NOMO-1 (cell line): ENCODE measurements around the gene MAGI2.
"Not testable (repeated sequence)": the region's sequence is repeated elsewhere in the genome, so short reads cannot be mapped to it uniquely, and the experiment has no call there.

ENCODE experiments used
- DNase-seq, 2 experiments: peaks; one replicate each; lab custom pipeline; 2025; ENCODE audit not compliant: unreplicated experiment in 2 of 2; lab: John Stamatoyannopoulos, UW

The MAGI2 gene

DNA sequence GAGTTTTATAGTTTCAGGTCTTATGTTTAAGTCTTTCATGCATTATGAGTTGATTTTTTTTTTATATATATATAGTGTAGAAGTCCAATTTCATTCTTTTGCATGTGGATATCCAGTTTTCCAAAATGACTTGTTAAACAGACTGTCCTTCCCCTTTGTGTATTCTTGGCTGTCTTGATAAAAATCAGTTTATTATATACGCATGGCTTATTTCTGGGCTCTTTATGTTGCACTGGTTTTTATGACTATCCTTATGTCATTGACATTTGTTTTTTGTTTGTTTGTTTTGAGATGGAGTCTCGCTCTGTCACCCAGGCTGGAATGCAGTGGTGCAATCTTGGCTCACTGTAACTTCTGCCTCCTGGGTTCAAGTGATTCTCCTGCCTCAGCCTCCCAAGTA lies 485.9 kb downstream of the MAGI2 start:
- DNase-seq: not testable (repeated sequence)

DNA sequence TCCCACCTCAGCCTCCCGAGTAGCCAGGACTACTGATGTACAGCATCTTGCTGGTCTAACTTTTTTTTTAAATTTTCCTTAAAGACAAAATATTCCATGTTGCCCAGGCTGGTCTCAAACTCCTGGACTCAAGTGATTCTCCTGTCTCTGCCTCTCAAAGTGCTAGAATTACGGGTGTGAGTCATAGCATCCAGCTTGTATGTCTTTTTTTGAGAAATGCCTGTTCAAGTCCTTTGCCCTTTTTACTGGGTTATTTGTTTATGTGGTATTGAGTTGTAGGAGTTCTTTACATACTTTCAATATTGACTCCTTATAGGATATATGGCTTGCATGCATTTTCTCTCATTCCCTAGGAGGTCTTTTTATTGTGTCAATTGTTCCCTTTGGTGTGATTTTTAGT lies 486.4 kb downstream of the MAGI2 start:
- no peak for DNase-seq

DNA sequence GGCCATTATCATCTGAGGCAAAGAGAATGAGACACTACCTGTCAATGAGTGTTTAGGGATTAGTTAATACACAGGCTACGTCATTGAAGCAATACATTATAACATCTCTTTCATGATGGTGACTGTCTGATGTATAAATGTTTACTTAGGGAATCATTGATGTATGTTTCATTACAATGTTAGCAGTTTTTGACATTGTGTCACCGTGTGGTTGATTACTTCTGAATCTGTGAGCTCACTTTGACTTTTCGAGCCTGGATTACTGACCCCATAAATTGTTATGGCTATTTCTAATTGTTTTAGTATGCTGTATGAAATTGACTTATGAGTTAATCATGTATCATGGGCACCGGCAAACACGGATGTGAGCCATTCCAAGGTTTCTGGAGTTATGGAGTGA lies 494.0 kb downstream of the MAGI2 start:
- no peak for DNase-seq

DNA sequence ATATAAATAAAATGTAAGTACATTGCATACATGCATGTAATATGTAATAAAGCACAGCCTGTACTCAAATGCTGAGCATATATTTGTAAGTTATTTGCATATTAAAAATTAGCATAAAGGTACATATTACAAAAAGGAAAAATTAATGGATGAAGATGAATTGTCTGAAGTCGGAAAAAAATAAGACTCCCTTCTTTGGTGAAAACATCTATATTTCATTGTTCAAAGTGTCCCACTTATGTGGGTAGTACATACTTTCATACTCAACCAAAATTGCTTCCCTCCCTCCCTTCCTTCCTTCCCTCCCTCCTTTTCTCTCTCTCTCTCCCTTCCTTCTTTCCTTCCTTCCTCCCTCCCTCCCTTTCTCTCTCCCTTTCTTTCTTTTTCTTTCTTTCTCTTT lies 498.1 kb downstream of the MAGI2 start:
- no peak for DNase-seq

DNA sequence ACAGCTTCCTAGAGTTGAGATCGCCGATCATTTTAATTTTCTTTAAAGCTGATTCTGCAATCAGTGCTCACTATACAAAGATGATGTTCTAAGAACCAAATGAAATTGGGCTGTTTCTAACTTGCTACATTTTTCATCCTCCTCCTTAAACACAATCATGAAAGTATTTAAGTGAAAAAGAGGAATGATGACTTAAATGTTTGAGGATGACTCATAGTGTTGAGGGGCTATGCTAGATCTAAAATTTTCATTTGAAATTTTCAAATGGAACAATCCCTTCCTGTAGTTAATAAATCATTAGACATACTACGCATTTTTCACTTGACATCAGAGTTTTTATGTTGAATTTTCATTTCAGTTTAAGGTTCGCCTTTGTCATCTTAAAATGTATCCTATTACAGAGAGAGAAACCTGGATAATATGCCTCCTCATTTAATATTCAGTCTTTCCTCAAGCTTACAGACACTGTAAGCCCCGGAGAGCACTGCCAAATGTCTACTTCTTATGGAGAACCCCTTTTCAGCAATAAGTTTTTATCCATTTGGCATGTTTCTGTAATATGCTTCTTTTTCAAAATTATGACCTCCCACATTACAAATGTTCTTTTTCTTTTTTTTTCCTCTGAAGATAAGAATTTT lies 499.6 kb downstream of the MAGI2 start:
- DNase-seq: no peak

DNA sequence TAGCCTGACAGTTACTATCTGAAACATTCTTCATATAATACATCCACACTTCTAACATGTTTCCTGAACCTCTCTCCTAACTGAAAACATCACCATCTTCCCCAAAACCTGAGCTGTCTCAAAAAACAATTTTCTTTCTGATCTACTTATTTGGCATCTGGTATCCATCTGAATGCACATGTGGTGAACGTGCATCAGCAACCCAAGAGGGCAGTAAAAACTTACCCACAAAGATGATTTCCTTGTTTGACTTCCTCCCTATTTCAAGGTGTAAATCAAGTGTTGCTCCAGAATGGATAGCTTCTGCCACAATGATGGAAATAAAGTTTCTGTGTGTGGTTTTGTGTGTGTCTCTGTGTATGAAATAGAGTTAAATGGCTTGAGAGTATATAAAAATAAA lies 500.4 kb downstream of the MAGI2 start:
- DNase-seq: no peak

DNA sequence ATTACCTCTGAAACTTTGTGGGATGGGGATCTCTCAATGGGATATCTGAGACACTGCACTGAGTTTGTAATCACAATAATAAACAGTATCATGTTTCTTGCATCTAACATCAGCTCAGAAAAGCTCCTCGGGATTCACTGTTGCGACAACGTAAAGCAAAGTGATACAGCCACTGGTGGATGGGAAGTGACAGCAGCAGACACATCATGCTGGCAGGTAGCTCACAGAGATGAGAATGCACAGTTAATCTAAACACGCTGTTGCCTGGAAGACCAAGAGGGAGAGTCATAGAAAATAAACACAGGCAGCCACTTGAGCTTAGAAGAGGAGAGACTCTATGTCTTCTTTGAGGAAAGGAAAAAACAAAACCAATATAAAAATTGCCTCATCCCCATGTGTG lies 513.8 kb downstream of the MAGI2 start:
- DNase-seq: no peak

DNA sequence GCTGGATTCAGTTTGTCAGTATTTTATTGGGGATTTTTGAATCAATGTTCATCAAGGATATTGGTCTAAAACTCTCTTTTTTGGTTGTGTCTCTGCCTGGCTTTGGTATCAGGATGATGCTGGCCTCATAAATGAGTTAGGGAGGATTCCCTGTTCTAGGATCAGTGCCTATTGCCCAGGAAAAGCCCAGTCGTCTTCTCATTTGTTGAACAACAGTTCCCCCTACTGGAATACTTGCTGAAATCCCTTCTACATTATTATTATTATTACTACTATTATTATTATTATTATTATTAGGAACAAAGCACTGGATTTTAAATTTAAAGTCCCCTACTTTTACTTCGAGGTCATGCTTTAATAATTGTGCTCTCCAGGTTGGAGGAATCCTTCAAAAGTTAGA lies 528.9 kb downstream of the MAGI2 start:
- DNase-seq: no peak

DNA sequence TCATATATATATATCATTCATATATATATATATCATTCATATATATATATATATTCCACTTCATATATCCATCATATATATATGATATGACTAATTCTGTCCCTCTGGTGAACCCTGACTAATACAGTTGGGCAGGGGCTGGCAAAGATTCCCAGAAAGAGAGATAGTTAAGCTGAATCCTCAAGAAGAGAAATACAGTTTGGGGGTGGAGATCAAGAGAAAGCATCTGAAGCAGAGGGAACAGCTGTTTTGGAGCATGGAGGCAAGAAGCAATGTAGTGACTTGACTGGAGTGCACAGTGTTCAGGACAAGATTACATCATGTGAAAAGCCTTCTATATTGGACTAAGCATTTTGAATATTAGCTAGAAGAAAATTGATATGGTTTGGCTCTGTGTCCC lies 540.7 kb downstream of the MAGI2 start:
- DNase-seq: no peak

DNA sequence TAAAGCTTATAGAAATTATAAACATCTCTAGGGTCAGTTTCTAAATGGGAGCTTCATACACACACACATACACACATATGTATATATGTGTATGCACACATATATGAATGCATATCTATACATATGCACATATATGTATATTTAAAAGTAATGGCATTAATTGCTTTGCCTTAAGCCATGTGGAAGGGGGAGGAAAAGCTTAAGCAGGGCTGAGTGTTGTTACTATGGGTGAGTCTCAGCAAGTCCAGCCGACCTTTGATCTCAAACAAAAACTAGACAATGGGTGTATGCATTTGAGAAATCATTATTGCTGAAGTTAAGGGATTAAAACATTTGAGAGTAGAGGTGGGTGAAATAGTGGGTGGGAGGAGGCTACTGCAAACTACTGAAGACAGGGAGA lies 546.7 kb downstream of the MAGI2 start:
- DNase-seq: no peak

DNA sequence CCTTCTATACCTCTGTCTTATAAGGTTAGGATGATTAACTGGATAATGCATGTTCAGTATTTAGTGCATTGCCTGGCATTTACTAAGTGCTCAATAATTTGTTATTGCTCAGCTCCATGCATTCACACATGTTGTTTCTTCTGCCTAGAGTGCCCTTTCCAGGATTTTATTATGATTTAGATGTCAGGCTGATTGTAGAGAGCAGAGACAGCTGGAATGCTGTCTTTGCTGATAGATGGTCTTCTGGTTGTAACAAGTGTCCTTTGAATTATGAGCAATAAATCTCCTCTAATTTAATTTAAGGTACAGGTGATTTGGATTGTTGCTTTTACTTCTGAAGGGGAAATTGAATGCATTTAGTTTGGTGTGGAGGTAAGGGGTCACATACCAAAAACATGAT lies 548.0 kb downstream of the MAGI2 start:
- no peak for DNase-seq

DNA sequence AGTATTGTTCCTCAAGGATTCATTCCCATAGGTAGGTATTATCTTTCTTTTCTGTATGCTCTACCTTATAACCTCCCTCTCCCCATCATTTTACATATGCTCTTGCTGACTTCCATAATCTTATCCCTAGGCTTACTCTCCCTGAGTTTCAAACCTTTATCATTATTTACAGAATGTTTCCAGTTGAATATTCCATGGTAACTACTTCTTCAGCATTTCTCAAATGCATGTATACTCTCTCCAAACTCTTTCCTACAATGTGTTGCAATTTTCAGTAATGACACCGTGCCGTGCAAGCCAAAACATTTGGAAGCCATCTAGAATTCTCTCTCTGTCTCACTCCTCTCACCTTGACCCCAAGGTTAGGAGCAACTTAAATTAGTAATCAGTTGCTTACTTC lies 548.5 kb downstream of the MAGI2 start:
- DNase-seq: no peak

DNA sequence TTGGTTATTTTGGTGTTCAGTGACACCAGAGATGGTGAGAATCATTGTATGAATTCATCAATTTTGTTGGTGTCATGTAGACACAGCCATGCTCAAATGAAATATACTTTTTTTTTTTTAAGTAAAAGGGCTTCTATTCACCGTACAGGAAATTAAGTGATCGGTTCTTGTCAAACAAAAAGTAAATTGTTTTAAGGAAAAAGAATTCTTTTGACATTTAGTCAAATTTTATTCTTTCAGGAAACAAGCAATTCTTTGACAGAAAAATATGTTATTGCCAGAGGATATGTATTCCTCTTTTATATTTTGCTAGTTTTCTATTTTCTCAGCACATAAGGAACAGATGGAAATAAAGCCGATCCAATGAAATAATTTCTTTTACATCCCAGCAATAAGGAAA lies 551.9 kb downstream of the MAGI2 start:
- DNase-seq: no peak

DNA sequence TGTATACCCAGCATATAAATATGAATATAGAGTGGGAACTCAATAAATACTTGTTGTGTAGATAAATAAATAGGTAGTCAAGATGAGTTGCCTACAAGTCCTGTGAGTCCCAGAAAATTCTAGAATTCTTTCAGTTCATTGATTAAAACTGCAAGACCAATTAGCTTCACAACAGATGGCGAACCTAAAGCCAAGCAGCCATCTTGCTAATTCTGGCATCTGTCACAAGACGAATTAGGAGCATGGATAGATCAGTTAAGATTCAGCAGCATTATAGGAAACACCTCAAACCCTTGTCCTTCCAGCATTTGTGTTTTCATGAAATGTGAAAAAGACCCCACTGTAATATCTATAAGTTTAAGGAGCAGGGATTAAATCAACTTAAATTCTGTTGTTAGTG lies 552.7 kb downstream of the MAGI2 start:
- no peak for DNase-seq

DNA sequence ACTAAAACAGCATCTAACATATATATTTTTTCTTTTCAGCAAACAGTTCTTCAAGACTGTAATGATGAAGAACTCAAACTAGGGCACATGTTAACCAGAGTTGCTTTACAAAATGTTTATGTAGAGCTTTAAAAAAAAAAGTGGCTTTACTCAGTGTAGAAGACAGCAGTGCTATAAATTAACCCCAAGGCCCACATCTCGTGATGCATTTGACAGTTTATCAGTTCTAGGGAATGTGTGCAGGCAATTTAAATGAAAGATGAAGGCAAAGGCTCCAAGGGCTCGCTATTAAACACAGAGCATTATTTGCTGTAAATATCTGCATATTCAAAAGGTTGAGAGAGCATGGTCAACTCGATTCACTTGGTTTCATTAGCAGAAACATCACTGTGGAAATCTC lies 558.1 kb downstream of the MAGI2 start:
- DNase-seq: no peak

DNA sequence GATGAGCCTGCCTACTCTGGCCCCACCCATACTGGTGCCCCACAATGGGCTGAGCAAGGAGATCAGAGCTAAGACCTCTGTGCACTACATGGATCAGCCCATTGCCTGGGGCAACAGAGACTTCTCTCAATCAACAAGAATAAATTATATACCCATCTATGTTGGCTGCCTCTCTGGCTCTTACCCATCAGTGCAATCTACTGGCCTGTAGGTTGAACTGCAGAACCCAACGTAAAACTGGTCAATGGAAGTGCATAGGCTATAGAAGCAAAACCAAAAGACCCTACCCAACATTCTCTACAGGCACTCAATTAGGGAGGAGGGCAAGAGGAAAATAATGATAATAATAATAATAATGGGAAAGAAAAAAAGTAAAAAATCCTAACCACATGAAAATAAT lies 574.3 kb downstream of the MAGI2 start:
- DNase-seq: no peak

DNA sequence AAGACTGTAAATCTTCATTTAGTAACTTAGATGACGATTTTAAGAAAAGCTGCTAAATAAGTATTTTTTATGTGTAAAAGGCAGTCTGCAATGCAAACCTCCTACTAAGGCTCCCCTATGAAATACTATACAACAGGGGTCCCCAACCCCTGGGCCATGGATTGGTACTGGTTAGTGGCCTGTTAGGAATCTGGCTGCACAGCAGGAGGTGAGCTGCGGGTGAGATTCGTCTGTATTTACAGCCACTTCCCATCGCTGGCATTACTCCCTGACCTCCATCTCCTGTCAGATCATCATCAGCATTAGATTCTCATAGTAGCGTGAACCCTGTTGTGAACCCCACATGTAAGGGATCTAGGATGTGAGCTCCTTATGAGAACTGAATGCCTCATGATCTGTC lies 580.4 kb downstream of the MAGI2 start:
- no peak for DNase-seq

DNA sequence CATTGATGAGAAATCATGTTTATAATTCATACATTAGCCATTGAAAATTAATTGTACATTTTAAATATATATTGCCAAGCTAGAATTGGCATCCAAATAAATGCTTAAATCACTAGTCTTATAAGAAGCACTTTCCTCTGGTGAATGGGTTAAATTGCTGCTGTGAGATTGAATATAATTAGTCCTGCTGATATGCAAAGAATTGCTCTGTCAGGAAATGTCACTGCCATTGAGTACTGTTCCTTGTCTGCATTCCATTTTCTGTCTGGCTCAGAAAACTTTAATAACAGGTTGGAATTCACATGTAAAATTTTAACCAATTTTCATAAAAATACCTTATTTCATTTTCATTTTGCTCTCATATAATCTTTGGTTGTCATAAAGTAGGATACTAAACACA lies 589.1 kb downstream of the MAGI2 start:
- no peak for DNase-seq

DNA sequence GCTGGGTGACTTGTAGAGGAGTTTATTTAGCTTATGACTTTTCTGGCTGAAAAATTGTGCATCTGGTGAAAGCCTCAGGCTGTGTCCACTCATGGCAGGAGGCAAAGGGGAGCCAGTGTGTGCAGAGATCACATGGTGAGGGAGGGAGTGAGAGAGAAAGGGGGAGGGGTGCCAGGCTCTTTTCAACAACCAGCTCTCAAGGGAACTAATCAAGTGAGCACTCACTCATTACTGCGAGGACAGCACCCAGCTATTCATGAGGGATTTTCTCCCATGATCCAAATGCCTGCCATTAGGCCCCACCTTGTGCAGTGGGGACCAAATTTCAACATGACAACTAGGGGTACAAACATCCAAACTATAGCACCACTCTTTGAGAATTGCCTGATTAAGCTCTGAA lies 590.2 kb downstream of the MAGI2 start:
- DNase-seq: no peak

DNA sequence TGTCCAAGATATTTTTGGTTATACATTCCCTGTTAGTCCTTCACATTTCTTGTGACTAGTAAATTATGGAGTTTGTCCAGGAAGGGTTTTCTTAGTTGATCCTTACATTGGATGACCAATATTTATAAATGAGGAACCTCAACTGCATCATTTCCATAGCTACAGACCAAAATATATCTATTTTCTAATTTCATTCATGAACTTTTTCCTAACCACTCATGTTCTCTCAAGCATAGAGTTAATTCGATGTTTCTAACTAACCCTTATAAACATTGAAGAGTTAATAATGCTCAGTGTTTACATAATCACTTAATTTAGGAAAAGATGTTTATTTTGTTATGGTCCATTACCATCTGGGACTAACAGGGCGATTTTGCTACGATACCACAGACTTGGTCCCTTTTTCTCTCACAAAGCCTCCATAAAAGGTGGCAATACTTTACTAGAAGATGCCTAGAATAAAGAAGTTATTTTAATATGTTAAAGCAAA lies 591.0 kb downstream of the MAGI2 start:
- DNase-seq: no peak

DNA sequence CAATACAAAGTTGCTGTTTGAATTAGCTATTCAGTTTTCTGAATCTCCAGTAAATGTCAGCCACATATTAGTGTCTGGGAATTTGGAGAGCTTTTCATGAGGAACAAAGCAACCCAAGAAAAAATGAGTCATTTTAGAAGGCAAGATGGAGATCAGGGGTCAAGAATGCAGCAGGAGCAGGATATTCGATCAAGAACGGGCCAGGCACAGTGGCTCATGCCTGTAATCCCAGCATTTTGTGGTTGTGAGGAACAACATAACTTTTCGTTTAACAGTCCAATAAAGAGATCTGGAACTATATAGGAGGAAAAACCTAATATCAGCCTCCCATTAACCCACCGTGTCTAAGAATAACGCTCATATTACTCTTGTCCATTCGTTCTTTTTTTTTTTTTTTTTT lies 600.5 kb downstream of the MAGI2 start:
- no peak for DNase-seq

DNA sequence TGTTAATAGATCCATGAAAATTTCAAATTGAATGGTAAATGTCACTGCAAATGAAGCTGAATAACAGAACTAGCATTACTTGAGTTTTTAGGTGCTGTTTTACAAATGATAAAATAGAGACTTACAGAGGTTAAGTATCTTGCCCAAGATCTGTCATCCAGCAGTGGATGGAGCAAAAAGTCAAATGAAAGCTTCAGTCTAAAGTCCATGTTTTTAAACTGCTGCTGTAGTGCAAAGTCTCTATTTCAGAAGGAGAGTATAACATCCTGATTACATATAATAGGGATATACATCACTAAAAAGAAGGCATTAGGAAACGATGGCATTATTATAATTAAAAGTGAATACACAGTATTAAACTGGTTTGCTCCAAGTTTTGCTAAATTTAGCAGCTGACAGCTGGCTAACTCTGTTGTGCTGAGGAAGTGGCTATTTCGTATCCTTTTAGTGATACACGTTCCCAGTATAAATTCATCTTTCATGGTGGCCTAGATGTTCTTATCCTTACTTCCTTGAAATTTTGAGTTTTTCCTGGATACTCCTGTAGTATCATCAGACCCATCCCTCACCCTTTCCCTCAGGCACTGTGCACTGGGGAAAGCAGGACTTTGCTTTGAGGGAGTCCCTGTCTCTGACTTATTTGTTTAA lies 603.2 kb downstream of the MAGI2 start:
- no peak for DNase-seq

DNA sequence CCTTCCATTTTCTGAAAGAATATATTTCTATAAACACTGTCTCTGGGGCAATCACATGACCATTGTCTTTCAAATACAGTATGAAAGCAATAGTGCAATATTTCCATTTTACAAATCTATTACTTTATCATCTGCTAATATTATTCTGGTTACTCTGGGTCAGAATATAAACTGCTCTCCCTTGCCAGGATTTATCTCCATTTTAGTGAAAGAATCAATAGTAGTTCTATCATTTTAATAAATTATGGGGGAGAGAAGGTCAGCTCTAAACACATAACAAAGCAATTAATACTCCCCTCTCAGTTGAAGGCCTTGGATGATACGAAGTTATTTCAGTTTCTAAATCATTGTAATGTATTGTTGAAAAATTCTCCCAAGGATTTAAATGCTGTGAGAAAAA lies 608.3 kb downstream of the MAGI2 start:
- DNase-seq: no peak
